ENCODE data around the gene FBXO24.

The FBXO24 gene

GRCh38 chr7:100614308-100614861, 28.3 kb downstream of the FBXO24 start:
- H3K27me3 Mint-ChIP-seq (ENCODE audit: low read depth, poor library complexity) = peaks cover 17% of the 10 kb centered on the region
- no peaks in the 10 kb centered on the region for H3K9me3 Mint-ChIP-seq
- peaks cover 13% of the 10 kb centered on the region for H3K4me1 Mint-ChIP-seq
- TF ChIP-seq CTCF (IDR thresholded peaks at IDR 0.05) = no peak
- no peak overlapping the region for H3K27ac Mint-ChIP-seq
- DNase-seq = no peak
- H3K4me3 Mint-ChIP-seq = no peak overlapping the region
- peaks cover 15% of the 10 kb centered on the region for H3K36me3 Mint-ChIP-seq (ENCODE audit: low read depth)

- Mint-ChIP-seq H3K27ac (no peak overlapping the region), H3K36me3 (ENCODE audit: low read depth) (peaks cover 12% of the 10 kb centered on the region), H3K4me3 (no peak overlapping the region), H3K4me1 (peaks cover 18% of the 10 kb centered on the region), H3K27me3 (ENCODE audit: low read depth, poor library complexity) (peaks cover 33% of the 10 kb centered on the region), H3K9me3 (no peaks in the 10 kb centered on the region)
- TF ChIP-seq CTCF (IDR thresholded peaks at IDR 0.05) = no peak
- no peak for DNase-seq
These were observed 34.1 kb downstream of the FBXO24 start for GRCh38 chr7:100620239-100620638.

- peaks cover 20% of the 10 kb centered on the region for H3K4me1 Mint-ChIP-seq
- no peak overlapping the region for H3K27ac Mint-ChIP-seq
- peaks cover 11% of the 10 kb centered on the region for H3K36me3 Mint-ChIP-seq (ENCODE audit: low read depth)
- H3K4me3 Mint-ChIP-seq = no peak overlapping the region
- no peak for TF ChIP-seq CTCF (IDR thresholded peaks at IDR 0.05)
- peaks cover 30% of the 10 kb centered on the region for H3K27me3 Mint-ChIP-seq (ENCODE audit: low read depth, poor library complexity)
- H3K9me3 Mint-ChIP-seq = no peaks in the 10 kb centered on the region
- no peak for DNase-seq
These were observed 34.7 kb downstream of the FBXO24 start for GRCh38 chr7:100620804-100621203.

- TF ChIP-seq CTCF (IDR thresholded peaks at IDR 0.05) = no peak
- Mint-ChIP-seq H3K4me1 (peaks cover 26% of the 10 kb centered on the region), H3K36me3 (ENCODE audit: low read depth) (peaks cover 11% of the 10 kb centered on the region), H3K27me3 (ENCODE audit: low read depth, poor library complexity) (peaks cover 24% of the 10 kb centered on the region), H3K9me3 (no peaks in the 10 kb centered on the region), H3K27ac (no peak overlapping the region), H3K4me3 (no peak overlapping the region)
- DNase-seq = no peak
These were observed 35.4 kb downstream of the FBXO24 start for GRCh38 chr7:100621554-100621953.

- Mint-ChIP-seq H3K36me3 (ENCODE audit: low read depth) (peaks cover 11% of the 10 kb centered on the region), H3K4me1 (peaks cover 26% of the 10 kb centered on the region), H3K27ac (no peak overlapping the region), H3K27me3 (ENCODE audit: low read depth, poor library complexity) (peaks cover 36% of the 10 kb centered on the region), H3K4me3 (no peak overlapping the region), H3K9me3 (no peaks in the 10 kb centered on the region)
- DNase-seq = no peak
- no peak for TF ChIP-seq CTCF (IDR thresholded peaks at IDR 0.05)
These were observed 38.1 kb downstream of the FBXO24 start for GRCh38 chr7:100623951-100624824.

Measured in nephron progenitor cell (in vitro differentiated cells).